Measurements from ENCODE around the gene GTF3C5. TPM values are rescaled to one million over a fixed set of nuclear protein-coding genes. Genes with fewer than 3 reads are reported as not detected.
A peak's percentile ranks its signal among the peaks of the same experiment; 100 is the strongest.
"Not testable (repeated sequence)": the region's sequence is repeated elsewhere in the genome, so short reads cannot be mapped to it uniquely, and the experiment has no call there.

Gene GTF3C5
- total RNA-seq, 6 experiments from 2014 or later: 18.4 to 30.5 (median 19.8) TPM

- intact Hi-C loops (cut with DNase I): no loop called here
- H3K36me3 ChIP-seq: no peaks in the 10 kb centered on the region
- ATAC-seq (no peak), DNase-seq (no peak)
- 89% methylated on average over 5 of the region's 6 CpGs for WGBS (ENCODE audit: insufficient coverage, low coverage, low lambda C conversion rate, missing lambda C conversion rate)
- H3K27me3 ChIP-seq: no peaks in the 10 kb centered on the region
- H3K4me3 ChIP-seq: no peak overlapping the region
- H3K4me1 ChIP-seq: no peaks in the 10 kb centered on the region
- TF ChIP-seq CTCF (IDR thresholded peaks at IDR 0.05): no peak
- no peak overlapping the region for H3K27ac ChIP-seq
- no peaks in the 10 kb centered on the region for H3K9me3 ChIP-seq
Observed at GRCh38 chr9:133089271-133089671, 58.5 kb downstream of the GTF3C5 start.

- Histone ChIP-seq H3K27ac (no peak overlapping the region), H3K4me1 (no peaks in the 10 kb centered on the region), H3K36me3 (no peaks in the 10 kb centered on the region), H3K9me3 (no peaks in the 10 kb centered on the region), H3K27me3 (no peaks in the 10 kb centered on the region), H3K4me3 (no peak overlapping the region)
- intact Hi-C loops (cut with DNase I): no loop called here
- DNase-seq (no peak), ATAC-seq (peak in 1 of 4 donors; percentile 37)
- 63% methylated on average over 3 of the region's 6 CpGs for WGBS (ENCODE audit: insufficient coverage, low coverage, low lambda C conversion rate, missing lambda C conversion rate)
- TF ChIP-seq POLR2A (IDR thresholded peaks at IDR 0.05): no peak
- no peak for TF ChIP-seq CTCF (IDR thresholded peaks at IDR 0.05)
Observed at GRCh38 chr9:133090187-133090586, 59.4 kb downstream of the GTF3C5 start.

GRCh38 chr9:133090752-133091385 lies 60.1 kb downstream of the GTF3C5 start:
- 69% methylated on average over 4 of the region's 11 CpGs for WGBS (ENCODE audit: insufficient coverage, low coverage, low lambda C conversion rate, missing lambda C conversion rate)
- no peak overlapping the region for H3K27ac ChIP-seq
- DNase-seq (no peak), ATAC-seq (peak in 1 of 4 donors; percentile 8)
- no peaks in the 10 kb centered on the region for H3K27me3 ChIP-seq
- intact Hi-C loops (cut with DNase I): no loop called here
- H3K9me3 ChIP-seq: peaks cover 0 to 5% (median 0%) of the 10 kb centered on the region in 4 donors
- no peak overlapping the region for H3K4me3 ChIP-seq
- no peaks in the 10 kb centered on the region for H3K4me1 ChIP-seq
- no peak for TF ChIP-seq CTCF (IDR thresholded peaks at IDR 0.05)
- no peak for TF ChIP-seq POLR2A (IDR thresholded peaks at IDR 0.05)
- no peaks in the 10 kb centered on the region for H3K36me3 ChIP-seq

- intact Hi-C loops (cut with DNase I); H3K4me3 ChIP-seq; H3K9me3 ChIP-seq; ATAC-seq; H3K27ac ChIP-seq; DNase-seq; H3K4me1 ChIP-seq; H3K27me3 ChIP-seq; H3K36me3 ChIP-seq: not testable (repeated sequence)
- 72% methylated on average over 4 of the region's 4 CpGs for WGBS (ENCODE audit: insufficient coverage, low coverage, low lambda C conversion rate, missing lambda C conversion rate)
Observed at GRCh38 chr9:133094351-133094750, 63.6 kb downstream of the GTF3C5 start.

GRCh38 chr9:133094842-133095393 lies 64.1 kb downstream of the GTF3C5 start:
- H3K27ac ChIP-seq: no peak overlapping the region
- H3K4me1 ChIP-seq: no peaks in the 10 kb centered on the region
- 92% methylated on average over 3 of the region's 3 CpGs for WGBS (ENCODE audit: insufficient coverage, low coverage, low lambda C conversion rate, missing lambda C conversion rate)
- DNase-seq: no peak
- no peak for ATAC-seq
- TF ChIP-seq CTCF (IDR thresholded peaks at IDR 0.05): no peak
- TF ChIP-seq POLR2A (IDR thresholded peaks at IDR 0.05): no peak
- peaks cover 0 to 8% (median 0%) of the 10 kb centered on the region in 4 donors for H3K9me3 ChIP-seq
- no peaks in the 10 kb centered on the region for H3K27me3 ChIP-seq
- intact Hi-C loops (cut with DNase I): no loop called here
- no peak overlapping the region for H3K4me3 ChIP-seq
- H3K36me3 ChIP-seq: peaks cover 0 to 8% (median 2%) of the 10 kb centered on the region in 4 donors

Measured in right lobe of liver (tissue), 6 donors.